T47D (cell line): Measurements from ENCODE around the gene LRRC56.

ENCODE experiments used
- DNase-seq, 2 experiments: peaks; one replicate each; pipeline versions ENCODE4 v3.0.0 to v3.0.0-alpha.2; 2011 to 2012; ENCODE audit warnings: low read depth in 1 of 2, low spot score in 1 of 2
- JUND ChIP-seq: IDR thresholded peaks from 2 replicates; pipeline ENCODE4 v1.6.1; 2012; ENCODE audit warnings: low read depth
- in situ Hi-C: cut with HindIII; loops from 2 replicates; pipeline ENCODE4 v1.10.0; 2016; ENCODE audit warnings: low sequenced_read_pairs, low pct_unique_long_range_greater_than_20kb

LRRC56 gene

DNA sequence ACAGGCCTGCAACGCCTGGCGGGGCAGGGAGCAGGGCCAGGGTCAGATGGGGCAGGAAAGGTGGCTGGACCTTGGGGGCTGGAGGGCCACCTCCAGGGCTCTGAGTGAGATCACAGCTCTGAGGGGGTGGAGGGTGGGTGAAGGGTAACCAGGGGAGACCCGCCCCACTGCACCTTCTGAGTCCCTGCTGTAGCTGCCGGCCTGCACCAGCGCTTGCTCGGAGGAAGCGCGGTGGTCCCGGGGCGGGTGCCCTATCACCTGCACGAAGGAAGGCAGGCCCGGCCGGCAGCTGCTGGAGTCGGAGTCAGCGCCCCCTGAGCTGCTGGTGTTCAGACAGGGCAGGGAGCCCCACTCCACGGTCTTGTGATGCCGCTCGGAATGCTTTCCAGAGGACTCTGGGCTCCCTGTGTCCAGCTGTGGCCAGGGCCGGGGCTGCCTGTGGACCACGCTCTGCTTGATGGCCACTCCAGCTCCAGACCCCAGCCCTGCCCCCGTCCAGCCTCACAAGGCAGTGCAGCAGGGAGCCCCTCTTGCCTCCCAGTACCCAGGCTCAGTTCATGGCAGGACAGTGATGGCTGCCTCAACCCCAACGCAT lies 19.4 kb downstream of the LRRC56 start:
- in situ Hi-C loops: no loop called here
- no peak for TF ChIP-seq JUND
- no peak for DNase-seq

DNA sequence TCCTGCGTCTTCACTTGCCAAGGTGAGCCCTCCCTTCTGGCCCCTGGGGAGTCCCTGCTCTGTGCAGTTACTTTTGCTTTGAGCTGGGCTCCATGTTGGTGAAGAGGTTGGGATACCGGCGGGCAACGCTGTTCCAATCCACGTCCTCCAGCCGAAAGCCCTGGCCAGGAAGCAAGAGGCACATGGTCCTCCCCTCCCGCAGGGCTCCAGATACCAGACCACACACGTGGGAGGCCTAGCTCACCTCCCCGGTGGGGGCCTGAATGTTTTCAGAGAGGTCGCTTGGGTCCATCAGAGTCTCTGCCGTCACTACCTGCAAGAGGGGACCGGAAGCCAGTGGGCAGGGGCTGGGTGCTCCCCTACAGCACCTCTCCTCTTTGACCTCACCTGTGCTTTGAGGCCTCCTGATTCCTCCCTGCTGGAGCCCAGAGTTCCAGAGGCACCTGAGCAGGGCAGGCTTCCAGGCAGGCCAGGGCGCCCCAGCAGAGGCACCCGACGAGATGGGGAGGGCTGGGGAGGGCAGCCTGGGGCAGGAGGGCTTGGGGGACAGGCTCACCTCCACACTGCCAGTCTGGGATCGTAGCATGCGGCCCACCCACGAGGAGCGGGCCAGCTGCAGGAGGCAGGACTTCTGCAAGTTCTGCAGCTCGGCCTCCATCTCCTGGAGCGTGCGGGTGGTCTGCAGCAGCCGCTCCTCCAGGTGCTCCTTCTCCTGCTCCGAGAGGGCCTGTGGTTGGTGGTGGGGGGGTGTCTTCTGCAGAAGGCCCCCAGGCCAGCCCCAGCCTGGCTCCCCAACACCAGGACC lies 20.2 kb downstream of the LRRC56 start:
- no peak for DNase-seq
- in situ Hi-C loops: no loop called here
- no peak for TF ChIP-seq JUND

DNA sequence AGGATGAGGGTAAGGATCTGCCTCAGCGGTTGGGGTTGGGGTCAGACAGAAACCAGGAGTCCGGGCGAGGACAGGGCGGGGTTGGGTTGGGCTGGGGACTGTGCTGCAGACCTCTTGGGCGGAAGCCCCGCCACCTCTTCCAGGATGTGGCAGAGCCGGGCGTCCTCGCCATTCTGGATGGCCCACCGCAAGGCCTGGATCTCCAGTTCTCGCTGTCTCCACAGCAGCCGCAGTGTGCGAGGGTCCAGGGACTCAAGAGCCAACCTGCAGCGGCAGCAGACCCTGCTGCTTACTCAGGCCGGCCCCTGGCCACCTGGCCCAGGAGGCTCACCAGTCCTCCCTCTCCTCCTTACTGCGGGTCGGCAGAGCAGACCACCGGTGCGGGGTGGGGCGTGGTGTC lies 21.2 kb downstream of the LRRC56 start:
- TF ChIP-seq JUND: no peak
- in situ Hi-C loops: no loop called here
- DNase-seq: no peak

DNA sequence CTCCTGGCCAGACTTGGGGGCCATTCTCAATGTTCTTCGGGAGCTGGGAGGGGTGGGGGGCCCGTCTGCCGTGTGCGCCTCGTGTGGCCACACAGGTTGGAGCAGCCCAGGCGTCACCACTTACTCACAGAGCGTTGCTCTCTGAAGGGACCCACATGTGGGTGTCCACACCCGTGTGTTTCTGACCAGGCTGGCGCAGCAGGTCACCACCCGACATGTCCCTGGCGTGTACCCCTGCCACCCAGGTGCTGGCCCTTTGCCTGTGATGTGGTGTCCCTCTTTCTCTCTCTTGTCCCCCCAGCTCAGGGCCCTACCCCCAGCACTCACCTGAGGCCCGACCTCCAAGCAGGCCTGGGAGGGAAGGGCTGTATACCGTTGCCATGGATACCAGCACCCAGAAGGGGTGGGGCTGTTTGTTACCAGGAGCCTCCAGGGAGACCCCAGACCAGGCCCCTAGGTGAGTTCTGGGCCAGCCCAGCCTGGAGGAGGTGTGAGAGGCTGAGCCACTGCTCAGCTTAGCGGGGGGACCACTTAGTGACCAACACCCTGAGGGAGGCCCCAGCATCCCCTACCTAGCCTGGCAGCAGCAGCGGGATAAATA lies 21.8 kb downstream of the LRRC56 start:
- TF ChIP-seq JUND: no peak
- in situ Hi-C loops: no loop called here
- DNase-seq: no peak

DNA sequence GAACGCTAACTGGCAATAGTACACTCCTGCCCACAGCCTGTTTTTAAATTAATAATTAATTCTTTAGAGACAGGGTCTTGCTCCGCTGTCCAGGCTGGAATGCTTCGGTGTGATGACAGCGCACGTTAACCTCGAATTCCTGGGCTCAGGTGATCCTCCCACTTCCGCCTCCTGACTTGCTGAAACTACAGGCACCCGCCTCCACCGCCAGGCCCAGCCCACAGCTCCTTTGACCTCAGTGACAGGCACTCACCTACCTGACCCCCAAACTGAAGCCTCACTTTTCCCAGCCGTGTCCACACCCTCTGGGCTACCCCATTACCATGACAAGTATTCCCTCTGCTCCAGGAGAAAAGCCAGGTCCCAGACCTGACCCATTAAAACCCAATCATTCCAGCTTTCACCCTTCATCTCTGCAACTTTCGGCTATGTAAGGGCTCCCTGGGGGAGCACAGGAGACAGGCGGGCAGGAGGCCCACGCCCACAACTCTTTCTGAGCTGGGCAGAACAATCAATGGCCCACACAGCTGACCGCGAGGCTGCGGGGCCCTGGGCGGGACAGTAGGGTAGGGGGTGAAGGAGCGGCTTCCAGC lies 22.5 kb downstream of the LRRC56 start:
- in situ Hi-C loops: no loop called here
- DNase-seq: peak; percentile 23 to 52
- no peak for TF ChIP-seq JUND

DNA sequence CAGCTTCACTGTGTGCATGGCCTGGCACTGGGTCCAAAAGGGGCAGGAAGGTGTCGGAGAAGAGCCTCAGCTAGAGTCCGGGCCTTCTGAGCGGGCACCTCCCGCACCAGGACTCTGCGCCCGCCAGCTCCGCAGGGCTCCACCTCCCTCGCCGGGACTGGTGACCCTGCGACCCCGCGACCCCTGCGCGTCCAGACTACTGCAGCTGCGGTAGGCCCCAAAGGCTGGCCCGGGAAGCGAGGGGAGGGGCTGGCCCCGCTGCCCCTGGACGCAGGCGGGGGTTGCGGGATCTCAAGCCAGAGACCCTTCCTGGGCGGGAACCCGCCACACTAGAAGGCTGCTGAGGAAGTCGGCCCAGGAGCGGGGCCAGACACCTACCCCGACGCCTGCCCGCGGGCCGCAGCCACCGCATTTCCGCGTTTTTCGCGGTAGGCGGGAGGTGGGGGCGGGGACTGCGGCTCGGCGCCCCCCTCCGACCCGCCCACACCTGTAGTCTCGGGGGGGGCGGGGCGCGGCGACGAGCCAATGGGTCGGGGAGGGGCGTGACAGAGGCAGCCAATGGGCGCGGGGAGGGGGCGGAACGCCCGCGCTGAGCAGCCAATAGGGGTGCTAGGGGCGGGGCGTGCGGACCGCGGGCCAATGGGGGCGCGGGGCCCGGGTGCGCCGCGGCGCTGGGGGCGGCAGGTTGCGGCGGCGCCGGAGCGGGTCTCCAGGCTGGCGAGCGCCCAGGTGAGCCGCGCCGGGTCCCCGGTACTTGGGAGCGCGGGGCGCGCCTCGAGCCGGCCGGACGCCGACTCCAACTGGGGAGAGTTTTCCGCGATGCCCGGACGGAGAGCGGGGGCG lies 23.2 kb downstream of the LRRC56 start, which contains the start of the genes LMNTD2 and RASSF7:
Gene LMNTD2, minus strand, starts transcription at position 434 of the 843 bp plus-strand sequence. Its CDS starts 22 bp downstream, at position 412.
Gene RASSF7, plus strand, starts transcription at position 666 of the 843 bp plus-strand sequence. CDS start 799 bp downstream, outside the sequence.
- no peak for TF ChIP-seq JUND
- in situ Hi-C loops: no loop called here
- DNase-seq: peak; percentile 92 to 95

DNA sequence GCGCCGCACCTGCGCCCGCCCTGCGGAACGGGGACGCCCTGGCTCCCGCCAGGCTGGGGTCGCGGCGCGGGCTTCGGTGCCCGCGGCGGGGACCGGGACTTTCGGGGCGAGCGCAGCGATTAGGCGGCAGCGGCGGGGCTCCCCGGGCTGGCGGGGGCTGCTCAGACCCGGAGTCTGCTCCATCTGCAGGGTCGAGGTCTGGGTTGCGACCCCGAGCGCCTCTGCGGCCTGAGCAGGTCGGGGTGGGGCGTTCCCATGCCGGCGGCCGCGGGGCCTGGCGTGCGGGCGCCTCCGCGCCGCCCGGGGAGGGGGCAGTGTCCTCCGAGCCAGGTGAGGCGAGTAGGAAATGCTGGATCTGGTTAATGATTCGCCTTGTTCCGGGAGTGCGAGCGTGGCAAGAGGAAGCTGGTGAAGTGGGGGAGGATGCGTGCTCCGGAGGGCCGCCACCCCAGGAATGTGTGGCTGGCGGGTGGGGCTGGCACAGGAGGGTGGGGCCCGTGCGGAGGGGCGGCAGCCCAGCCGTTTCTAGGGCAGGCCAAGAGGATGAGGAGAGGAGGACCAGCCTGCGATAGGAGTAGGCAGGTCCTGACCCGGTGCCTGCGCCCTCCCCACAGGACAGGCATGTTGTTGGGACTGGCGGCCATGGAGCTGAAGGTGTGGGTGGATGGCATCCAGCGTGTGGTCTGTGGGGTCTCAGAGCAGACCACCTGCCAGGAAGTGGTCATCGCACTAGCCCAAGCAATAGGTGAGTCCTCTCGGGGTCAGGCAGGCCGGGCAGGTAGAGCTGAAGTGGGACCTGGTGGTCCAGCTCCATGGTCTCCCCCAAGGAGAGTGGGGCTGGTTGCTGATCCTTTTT lies 24.0 kb downstream of the LRRC56 start:
- no peak for TF ChIP-seq JUND
- in situ Hi-C loops: no loop called here
- peak; percentile 66 to 80 for DNase-seq

DNA sequence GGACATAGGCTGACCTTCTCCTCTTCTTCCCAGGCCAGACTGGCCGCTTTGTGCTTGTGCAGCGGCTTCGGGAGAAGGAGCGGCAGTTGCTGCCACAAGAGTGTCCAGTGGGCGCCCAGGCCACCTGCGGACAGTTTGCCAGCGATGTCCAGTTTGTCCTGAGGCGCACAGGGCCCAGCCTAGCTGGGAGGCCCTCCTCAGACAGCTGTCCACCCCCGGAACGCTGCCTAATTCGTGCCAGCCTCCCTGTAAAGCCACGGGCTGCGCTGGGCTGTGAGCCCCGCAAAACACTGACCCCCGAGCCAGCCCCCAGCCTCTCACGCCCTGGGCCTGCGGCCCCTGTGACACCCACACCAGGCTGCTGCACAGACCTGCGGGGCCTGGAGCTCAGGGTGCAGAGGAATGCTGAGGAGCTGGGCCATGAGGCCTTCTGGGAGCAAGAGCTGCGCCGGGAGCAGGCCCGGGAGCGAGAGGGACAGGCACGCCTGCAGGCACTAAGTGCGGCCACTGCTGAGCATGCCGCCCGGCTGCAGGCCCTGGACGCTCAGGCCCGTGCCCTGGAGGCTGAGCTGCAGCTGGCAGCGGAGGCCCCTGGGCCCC lies 24.8 kb downstream of the LRRC56 start:
- no peak for TF ChIP-seq JUND
- DNase-seq: no peak
- in situ Hi-C loops: no loop called here

DNA sequence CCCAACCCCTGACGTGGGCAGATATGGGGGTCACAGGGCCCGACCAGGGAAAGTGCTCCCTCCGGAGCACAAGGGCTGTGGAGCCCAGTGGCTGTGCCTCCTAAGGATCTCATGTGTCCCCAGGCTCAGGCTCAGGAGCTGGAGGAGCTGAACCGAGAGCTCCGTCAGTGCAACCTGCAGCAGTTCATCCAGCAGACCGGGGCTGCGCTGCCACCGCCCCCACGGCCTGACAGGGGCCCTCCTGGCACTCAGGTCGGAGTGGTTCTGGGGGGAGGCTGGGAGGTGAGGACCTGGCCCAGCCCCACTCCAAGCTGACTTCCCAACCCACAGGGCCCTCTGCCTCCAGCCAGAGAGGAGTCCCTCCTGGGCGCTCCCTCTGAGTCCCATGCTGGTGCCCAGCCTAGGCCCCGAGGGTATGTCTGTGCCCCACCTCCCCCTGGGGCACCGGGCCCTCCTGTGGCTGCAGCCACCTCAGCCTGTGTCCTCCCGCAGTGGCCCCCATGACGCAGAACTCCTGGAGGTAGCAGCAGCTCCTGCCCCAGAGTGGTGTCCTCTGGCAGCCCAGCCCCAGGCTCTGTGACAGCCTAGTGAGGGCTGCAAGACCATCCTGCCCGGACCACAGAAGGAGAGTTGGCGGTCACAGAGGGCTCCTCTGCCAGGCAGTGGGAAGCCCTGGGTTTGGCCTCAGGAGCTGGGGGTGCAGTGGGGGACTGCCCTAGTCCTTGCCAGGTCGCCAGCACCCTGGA lies 25.9 kb downstream of the LRRC56 start:
- in situ Hi-C loops: no loop called here
- DNase-seq: no peak
- no peak for TF ChIP-seq JUND

DNA sequence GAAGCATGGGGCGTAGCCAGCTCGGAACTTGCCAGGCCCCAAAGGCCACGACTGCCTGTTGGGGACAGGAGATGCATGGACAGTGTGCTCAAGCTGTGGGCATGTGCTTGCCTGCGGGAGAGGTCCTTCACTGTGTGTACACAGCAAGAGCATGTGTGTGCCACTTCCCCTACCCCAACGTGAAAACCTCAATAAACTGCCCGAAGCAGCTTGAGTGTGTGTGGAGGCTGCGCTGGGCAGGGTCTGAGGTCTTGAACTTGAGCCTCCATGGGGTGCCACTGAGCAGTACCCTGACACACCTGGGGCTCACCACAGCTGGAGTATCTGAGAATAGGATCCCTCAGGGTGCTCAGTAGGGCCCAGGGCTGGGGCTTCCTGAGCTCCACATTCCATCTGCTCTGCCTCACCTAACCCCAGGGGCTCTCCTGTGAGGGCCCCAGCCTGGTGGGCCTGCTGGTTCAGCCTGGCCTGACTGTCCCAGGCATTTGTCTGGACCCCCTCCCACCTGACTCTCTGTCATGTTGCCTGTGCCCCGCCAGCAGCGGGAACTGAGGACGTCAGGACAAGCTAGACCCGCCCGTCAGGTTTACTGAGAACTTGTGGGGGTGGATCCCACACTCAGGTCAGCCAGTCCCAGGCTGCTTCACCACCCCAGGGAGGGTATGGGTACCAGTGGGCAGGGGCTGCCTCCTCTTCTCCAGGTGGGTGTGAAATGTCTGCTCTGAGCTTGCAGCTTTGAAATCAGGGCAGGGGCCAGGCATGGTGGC lies 26.7 kb downstream of the LRRC56 start:
- no peak for TF ChIP-seq JUND
- in situ Hi-C loops: no loop called here
- peak; percentile 82 to 85 for DNase-seq
